ENCODE results near the gene REC8.

REC8 gene

DNA sequence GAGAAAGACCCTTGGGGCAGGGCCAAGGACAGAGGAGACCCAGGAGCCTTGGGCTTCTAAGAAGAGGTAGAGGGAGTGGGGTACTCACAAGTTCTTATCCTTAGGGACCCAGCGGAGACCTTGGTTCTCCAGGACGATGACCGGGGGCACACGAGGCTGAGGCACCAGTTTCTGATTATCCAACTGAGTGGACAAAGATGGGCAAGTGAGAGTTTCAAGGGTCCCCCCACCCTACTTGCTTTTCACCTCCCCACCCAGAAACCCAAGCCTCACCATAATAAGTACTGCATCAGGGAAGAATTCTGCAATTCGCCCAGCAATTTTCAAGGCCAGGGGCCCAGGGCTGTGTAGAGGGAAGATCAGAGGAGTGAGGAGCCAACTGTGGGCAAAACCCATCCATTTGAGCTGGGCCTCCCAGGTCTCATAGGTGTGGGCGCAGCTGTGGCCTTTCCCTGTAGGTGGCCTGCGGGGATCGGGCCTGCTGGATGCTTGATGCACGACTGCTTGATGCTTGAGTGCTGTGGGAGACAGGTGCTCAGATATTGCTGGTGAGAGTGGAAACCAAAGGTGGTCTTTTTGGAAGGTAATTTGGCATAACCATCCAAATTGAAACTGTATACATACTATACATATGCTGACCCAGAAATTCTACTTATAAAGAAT is 32.5 kb upstream of the REC8 start:
- TF ChIP-seq, protein P1, sequence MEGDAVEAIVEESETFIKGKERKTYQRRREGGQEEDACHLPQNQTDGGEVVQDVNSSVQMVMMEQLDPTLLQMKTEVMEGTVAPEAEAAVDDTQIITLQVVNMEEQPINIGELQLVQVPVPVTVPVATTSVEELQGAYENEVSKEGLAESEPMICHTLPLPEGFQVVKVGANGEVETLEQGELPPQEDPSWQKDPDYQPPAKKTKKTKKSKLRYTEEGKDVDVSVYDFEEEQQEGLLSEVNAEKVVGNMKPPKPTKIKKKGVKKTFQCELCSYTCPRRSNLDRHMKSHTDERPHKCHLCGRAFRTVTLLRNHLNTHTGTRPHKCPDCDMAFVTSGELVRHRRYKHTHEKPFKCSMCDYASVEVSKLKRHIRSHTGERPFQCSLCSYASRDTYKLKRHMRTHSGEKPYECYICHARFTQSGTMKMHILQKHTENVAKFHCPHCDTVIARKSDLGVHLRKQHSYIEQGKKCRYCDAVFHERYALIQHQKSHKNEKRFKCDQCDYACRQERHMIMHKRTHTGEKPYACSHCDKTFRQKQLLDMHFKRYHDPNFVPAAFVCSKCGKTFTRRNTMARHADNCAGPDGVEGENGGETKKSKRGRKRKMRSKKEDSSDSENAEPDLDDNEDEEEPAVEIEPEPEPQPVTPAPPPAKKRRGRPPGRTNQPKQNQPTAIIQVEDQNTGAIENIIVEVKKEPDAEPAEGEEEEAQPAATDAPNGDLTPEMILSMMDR (IDR thresholded peaks at IDR 0.05; ENCODE audit: control insufficient read depth, extremely low read depth, insufficient read depth), result no peak
- H3K4me3 ChIP-seq (ENCODE audit: low read depth, low read length), result peak overlapping the region; percentile 89
- no peak for DNase-seq (ENCODE audit: low read depth)

DNA sequence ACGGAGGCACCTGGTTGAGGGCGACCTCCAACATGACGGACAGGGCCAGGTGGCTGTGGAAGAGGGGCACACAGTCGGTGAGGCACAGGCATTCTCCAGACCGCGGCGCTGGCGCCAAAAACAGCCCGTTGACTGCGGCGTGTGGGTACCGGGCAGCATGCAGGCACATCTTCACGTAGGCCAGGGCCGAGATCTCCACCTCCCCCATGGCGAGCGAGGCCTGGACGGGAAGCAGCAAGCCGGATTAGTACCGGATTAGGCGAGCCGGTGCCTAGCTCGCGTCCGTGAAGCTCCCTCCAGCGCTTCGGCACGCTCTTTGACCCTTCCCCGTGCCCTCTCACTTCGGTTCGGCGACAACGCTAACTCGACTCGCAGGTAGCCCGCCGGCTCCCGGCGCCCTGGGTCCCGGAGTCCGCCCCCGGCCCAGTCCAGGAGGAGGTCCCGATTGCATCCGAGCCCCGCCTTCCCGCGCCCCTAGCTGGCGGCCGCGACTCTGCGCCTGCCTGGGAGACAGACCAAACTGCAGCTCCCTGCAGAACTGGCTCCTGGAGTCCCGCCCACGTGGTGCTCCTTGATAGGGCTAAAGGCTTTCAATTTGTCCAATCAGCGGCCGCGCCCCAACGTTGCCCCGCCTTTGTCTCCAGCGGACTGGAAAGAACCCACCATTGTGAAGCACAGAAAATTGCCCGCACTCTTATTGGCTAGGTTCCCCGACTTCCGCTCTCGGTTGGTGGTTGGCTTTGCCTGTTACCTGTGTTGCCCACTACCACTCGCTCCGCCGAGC is 30.6 kb upstream of the REC8 start, which contains the start of gene EMC9:
EMC9 (minus strand) TSS at position 495 of the 784 bp plus-strand sequence; CDS start at position 208, 287 bp downstream.
- TF ChIP-seq, protein P1 (IDR thresholded peaks at IDR 0.05; ENCODE audit: control insufficient read depth, extremely low read depth, insufficient read depth), result no peak
- H3K4me3 ChIP-seq (ENCODE audit: low read depth, low read length), result peak within 1 kb of the TSS; percentile 89
- peak; percentile 99 for DNase-seq (ENCODE audit: low read depth)

DNA sequence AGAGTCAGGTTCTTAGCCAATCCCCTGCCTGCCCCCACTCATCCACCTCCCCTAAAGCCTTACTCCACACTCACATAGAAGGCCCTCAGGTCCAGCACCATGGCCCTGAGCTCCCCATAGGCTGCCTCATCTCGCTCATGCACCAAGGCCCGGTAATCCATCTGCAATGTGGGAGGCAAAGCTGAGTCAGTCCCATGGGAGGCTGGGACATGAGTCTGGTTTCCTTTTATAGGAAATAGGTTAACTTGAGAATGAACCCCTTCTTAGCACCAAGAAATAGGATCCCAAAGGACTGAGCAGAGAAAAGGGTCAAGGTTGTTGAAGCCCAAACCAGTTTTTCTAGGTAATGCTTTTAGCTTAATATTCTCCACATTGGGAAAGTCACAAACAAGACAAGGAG is 28.4 kb upstream of the REC8 start:
- H3K4me3 ChIP-seq (ENCODE audit: low read depth, low read length), result no peak overlapping the region
- no peak for DNase-seq (ENCODE audit: low read depth)
- TF ChIP-seq, protein P1 (IDR thresholded peaks at IDR 0.05; ENCODE audit: control insufficient read depth, extremely low read depth, insufficient read depth), result no peak

DNA sequence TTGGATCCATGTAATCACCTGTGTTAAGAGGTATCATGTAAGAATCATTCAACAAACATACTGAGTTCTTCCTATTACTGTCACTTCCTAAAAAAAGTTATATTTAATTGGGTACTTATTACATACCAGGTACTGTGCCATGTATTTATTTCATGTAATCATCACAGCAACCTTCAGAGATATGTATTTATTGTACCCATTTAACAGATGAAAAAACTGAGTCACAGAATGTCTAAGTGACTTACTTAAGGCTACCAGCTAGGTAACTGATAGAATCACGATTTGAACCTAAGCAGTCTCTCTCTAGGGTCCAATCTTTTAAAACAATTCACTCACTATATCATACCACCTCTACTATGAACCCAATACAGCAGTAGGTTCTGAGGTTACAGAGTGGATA is 27.4 kb upstream of the REC8 start:
- no peak for DNase-seq (ENCODE audit: low read depth)
- H3K4me3 ChIP-seq (ENCODE audit: low read depth, low read length), result no peak overlapping the region
- TF ChIP-seq, protein P1 (IDR thresholded peaks at IDR 0.05; ENCODE audit: control insufficient read depth, extremely low read depth, insufficient read depth), result no peak

DNA sequence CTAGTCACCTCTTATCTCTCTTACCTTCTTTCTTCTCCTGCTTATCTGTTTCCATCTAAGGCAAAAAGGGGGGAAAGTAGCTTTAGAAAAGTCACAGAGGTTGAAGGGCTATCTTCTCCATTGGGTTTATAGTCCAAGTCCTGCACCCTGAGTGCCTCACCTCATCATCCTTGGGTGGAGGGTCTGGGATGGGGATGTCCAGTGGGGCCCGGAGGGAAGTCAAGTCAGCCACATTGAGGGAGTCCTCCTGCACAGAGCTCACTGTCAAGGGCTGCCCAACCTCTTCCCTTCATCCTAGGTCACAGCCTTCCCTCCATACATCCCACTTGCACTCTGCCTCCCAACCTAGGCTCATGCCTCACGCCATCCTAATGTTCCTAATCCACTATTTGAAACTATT is 26.7 kb upstream of the REC8 start:
- TF ChIP-seq, protein P1 (IDR thresholded peaks at IDR 0.05; ENCODE audit: control insufficient read depth, extremely low read depth, insufficient read depth), result no peak
- peak overlapping the region; percentile 98 for H3K4me3 ChIP-seq (ENCODE audit: low read depth, low read length)

DNA sequence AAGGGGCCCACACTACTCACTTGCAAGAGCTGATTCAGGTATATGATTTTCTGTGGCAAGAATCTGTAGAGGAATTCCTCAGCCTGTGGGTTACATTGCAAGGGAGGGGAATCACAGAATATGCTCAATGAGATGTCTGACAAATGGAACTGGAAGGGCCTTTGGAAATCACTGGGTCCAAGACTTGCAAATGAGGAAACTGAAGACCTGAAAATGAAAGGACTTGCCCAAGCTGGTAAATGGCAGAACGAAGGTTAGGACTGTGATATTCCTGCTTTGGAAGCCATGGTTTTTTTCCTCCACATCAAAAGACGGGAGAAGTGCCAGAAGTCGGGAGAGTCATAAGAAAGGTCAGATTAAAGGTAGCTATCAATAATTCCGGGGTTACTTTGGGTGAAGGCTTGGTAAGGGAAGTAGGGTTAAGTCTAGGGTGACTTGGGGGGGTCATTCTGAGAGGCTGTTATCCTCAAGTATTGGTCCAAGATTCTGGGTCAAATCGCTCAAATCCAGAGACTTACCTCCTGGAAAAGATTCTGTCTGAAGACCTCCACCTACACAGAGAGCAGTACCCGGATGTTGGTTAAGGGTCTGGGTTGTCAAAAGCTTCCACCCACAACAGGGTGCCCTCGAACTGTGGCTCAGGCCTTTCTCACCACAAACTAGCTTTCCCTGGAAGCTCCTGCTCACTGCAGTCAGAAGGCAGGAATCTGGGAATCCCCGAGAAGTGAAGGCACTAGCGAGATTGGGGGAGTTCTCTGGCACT is 26.0 kb upstream of the REC8 start:
- TF ChIP-seq, protein P1 (IDR thresholded peaks at IDR 0.05; ENCODE audit: control insufficient read depth, extremely low read depth, insufficient read depth), result no peak
- H3K4me3 ChIP-seq (ENCODE audit: low read depth, low read length), result peak overlapping the region; percentile 98
- no peak for DNase-seq (ENCODE audit: low read depth)

More for the DNA sequence above, 26.7 kb upstream of the REC8 start:
- no peak for DNase-seq (ENCODE audit: low read depth)
